ENCODE results near the gene DPY30. TPM values are rescaled to one million over a fixed set of nuclear protein-coding genes. Genes with fewer than 3 reads are reported as not detected.

DPY30 gene
- total and polyA plus RNA-seq, 2 of the 4 experiments (the other 2 are of a cell fraction) = 65.2 to 85.2 TPM

DNA sequence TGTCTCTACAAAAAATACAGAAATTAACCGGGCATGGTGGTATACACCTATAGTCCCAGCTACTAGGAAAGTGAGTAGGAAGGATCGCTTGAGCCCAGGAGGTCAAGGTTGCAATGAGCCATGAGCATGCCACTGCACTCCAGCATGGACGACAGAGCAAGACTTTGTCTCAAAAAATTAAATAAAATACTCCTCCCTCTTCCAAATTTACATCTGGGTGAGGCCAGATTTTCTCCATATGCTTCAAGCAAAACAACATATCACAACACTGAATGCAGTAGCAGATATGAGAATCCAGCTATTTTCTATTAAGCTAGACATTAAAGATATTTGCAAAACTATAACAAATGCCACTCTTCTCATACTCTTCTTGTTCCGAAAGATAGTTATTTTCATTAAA is 49.7 kb downstream of the DPY30 start:
- Histone ChIP-seq H3K36me3 (ENCODE audit: control insufficient read depth, insufficient read depth, low read length) (no peaks in the 10 kb centered on the region), H2AK9ac (replicated peaks; ENCODE audit: low read depth, low read length, poor library complexity) (no peak overlapping the region), H2BK120ac (ENCODE audit: low read depth, low read length) (no peak overlapping the region), H3K9me3 (ENCODE audit: control insufficient read depth, insufficient read depth, low read length) (no peaks in the 10 kb centered on the region), H2BK15ac (ENCODE audit: low read depth, low read length) (no peak overlapping the region), H3K4me1 (ENCODE audit: control insufficient read depth, insufficient read depth, low read length) (no peaks in the 10 kb centered on the region; the same call in 1 of the 2 replicates), H2AK5ac (ENCODE audit: low read depth, low read length) (no peak overlapping the region), H2BK20ac (ENCODE audit: low read depth, low read length) (no peak overlapping the region), H3K4me2 (ENCODE audit: low read depth, low read length) (no peak overlapping the region), H3K56ac (ENCODE audit: extremely low read depth, insufficient read depth, low read length) (no peak overlapping the region), H3K14ac (replicated peaks; ENCODE audit: low read depth, low read length) (no peak overlapping the region), H2BK5ac (ENCODE audit: low read depth, low read length, poor library complexity, severe bottlenecking) (no peak overlapping the region), H4K5ac (ENCODE audit: low read depth, low read length) (no peak overlapping the region), H3K18ac (ENCODE audit: low read depth, low read length) (no peak overlapping the region), H4K20me1 (ENCODE audit: insufficient read depth, low read length) (peaks cover 30% of the 10 kb centered on the region), H3K9ac (ENCODE audit: low read depth, low read length) (no peak overlapping the region), H3K4me3 (ENCODE audit: insufficient read depth, low read depth, low read length) (no peak overlapping the region), H3K23ac (ENCODE audit: low read depth, low read length) (no peak overlapping the region), H3K79me1 (ENCODE audit: low read depth in 1 of 2, low read length in 2 of 2) (peaks cover 6 to 29% of the 10 kb centered on the region in 2 experiments; a peak in 3 of 4 replicates), H3K4ac (ENCODE audit: low read depth, low read length) (no peak overlapping the region), H3K27ac (ENCODE audit: insufficient read depth, low read length) (no peak overlapping the region), H3K27me3 (ENCODE audit: control insufficient read depth, insufficient read depth, low read length) (no peaks in the 10 kb centered on the region), H4K8ac (ENCODE audit: low read depth in 2 of 2, low read length in 2 of 2) (no peak overlapping the region), H4K91ac (ENCODE audit: insufficient read depth, low read depth, low read length) (no peak overlapping the region), H3K9me1 (ENCODE audit: insufficient read depth, low read length) (no peaks in the 10 kb centered on the region), H2AFZ (replicated peaks; ENCODE audit: low read length, poor library complexity) (no peak overlapping the region)
- WGBS, 2 experiments (ENCODE audit: extremely low coverage in 2 of 2, insufficient read length in 1 of 2) = no CpG with 5 or more reads among the region's 4 CpGs
- in situ Hi-C loops (cut with MboI; ENCODE audit: low sequenced_read_pairs) = no loop called here
- CTCF ChIA-PET = no interaction called here
- no peak for ATAC-seq (ENCODE audit: low read depth)
- POLR2A ChIA-PET (ENCODE audit: unreplicated experiment) = no interaction called here
- no peak for DNase-seq
- BruUV-seq (replicated peaks) = no TSS peak
- intact Hi-C loops (cut with micrococcal nuclease) = no loop called here
- dilution Hi-C loops (cut with HindIII; ENCODE audit: low sequenced_read_pairs, unreplicated experiment) = no loop called here
- no peak for TF ChIP-seq MXI1 (IDR thresholded peaks at IDR 0.05; ENCODE audit: borderline replicate concordance, low read depth, low read length)
- TF ChIP-seq, protein P1, sequence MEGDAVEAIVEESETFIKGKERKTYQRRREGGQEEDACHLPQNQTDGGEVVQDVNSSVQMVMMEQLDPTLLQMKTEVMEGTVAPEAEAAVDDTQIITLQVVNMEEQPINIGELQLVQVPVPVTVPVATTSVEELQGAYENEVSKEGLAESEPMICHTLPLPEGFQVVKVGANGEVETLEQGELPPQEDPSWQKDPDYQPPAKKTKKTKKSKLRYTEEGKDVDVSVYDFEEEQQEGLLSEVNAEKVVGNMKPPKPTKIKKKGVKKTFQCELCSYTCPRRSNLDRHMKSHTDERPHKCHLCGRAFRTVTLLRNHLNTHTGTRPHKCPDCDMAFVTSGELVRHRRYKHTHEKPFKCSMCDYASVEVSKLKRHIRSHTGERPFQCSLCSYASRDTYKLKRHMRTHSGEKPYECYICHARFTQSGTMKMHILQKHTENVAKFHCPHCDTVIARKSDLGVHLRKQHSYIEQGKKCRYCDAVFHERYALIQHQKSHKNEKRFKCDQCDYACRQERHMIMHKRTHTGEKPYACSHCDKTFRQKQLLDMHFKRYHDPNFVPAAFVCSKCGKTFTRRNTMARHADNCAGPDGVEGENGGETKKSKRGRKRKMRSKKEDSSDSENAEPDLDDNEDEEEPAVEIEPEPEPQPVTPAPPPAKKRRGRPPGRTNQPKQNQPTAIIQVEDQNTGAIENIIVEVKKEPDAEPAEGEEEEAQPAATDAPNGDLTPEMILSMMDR (conservative IDR thresholded peaks at IDR 0.05; ENCODE audit: low read depth, low read length) = no peak
- TF ChIP-seq MAFK (IDR thresholded peaks at IDR 0.05; ENCODE audit: low read depth, low read length) = no peak
- TF ChIP-seq, protein P2, sequence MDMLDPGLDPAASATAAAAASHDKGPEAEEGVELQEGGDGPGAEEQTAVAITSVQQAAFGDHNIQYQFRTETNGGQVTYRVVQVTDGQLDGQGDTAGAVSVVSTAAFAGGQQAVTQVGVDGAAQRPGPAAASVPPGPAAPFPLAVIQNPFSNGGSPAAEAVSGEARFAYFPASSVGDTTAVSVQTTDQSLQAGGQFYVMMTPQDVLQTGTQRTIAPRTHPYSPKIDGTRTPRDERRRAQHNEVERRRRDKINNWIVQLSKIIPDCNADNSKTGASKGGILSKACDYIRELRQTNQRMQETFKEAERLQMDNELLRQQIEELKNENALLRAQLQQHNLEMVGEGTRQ (IDR thresholded peaks at IDR 0.05; ENCODE audit: low read depth, low read length) = no peak
- no peak for TF ChIP-seq POLR2A (IDR thresholded peaks at IDR 0.05; ENCODE audit: low read depth, low read length)
- no peak for TF ChIP-seq NFE2L2 (IDR thresholded peaks at IDR 0.05; ENCODE audit: low read depth, low read length)
- TF ChIP-seq SMC3 (IDR thresholded peaks at IDR 0.05; ENCODE audit: low read depth, low read length) = no peak
- no peak for TF ChIP-seq CHD1 (IDR thresholded peaks at IDR 0.05; ENCODE audit: low read depth, low read length)
- no peak for TF ChIP-seq FOS (IDR thresholded peaks at IDR 0.05; ENCODE audit: low read depth, low read length)
- no peak for TF ChIP-seq MAZ (IDR thresholded peaks at IDR 0.05; ENCODE audit: borderline replicate concordance, low read depth, low read length)
- no peak for TF ChIP-seq RCOR1 (IDR thresholded peaks at IDR 0.05; ENCODE audit: insufficient replicate concordance, low read length)
- no peak for TF ChIP-seq RAD21 (IDR thresholded peaks at IDR 0.05; ENCODE audit: low read length)
- TF ChIP-seq, protein P3, sequence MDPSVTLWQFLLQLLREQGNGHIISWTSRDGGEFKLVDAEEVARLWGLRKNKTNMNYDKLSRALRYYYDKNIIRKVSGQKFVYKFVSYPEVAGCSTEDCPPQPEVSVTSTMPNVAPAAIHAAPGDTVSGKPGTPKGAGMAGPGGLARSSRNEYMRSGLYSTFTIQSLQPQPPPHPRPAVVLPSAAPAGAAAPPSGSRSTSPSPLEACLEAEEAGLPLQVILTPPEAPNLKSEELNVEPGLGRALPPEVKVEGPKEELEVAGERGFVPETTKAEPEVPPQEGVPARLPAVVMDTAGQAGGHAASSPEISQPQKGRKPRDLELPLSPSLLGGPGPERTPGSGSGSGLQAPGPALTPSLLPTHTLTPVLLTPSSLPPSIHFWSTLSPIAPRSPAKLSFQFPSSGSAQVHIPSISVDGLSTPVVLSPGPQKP (IDR thresholded peaks at IDR 0.05; ENCODE audit: borderline replicate concordance, low read depth, low read length) = no peak
